22Rv1 (cell line): ENCODE results near the gene SDK1.

Experiments
- ZFX ChIP-seq: fragments of 450-650 bp; IDR thresholded peaks from 2 replicates; pipeline ENCODE4 v1.6.1; 2017; ENCODE audit warnings: antibody characterized with exemption, borderline replicate concordance
- TF ChIP-seq, protein P1 (sequence below): fragments of 450-650 bp; IDR thresholded peaks from 2 replicates; pipeline ENCODE4 v1.5.1; 2017; ENCODE audit warnings: mild to moderate bottlenecking

- TF ChIP-seq, protein P1, sequence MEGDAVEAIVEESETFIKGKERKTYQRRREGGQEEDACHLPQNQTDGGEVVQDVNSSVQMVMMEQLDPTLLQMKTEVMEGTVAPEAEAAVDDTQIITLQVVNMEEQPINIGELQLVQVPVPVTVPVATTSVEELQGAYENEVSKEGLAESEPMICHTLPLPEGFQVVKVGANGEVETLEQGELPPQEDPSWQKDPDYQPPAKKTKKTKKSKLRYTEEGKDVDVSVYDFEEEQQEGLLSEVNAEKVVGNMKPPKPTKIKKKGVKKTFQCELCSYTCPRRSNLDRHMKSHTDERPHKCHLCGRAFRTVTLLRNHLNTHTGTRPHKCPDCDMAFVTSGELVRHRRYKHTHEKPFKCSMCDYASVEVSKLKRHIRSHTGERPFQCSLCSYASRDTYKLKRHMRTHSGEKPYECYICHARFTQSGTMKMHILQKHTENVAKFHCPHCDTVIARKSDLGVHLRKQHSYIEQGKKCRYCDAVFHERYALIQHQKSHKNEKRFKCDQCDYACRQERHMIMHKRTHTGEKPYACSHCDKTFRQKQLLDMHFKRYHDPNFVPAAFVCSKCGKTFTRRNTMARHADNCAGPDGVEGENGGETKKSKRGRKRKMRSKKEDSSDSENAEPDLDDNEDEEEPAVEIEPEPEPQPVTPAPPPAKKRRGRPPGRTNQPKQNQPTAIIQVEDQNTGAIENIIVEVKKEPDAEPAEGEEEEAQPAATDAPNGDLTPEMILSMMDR, result no peak
- no peak for TF ChIP-seq ZFX
Observed at GRCh38 chr7:4077980-4078379, 776.9 kb downstream of the SDK1 start.
